HG03460 (cell line): ENCODE measurements around the gene HYAL2.
"Not testable (repeated sequence)": the region's sequence is repeated elsewhere in the genome, so short reads cannot be mapped to it uniquely, and the experiment has no call there.

ENCODE experiments used
- ATAC-seq: cut with Tn5 transposase; IDR thresholded peaks from one replicate; pipeline ENCODE4 v1.9.1; 2021; ENCODE audit not compliant: unreplicated experiment

Gene HYAL2

DNA sequence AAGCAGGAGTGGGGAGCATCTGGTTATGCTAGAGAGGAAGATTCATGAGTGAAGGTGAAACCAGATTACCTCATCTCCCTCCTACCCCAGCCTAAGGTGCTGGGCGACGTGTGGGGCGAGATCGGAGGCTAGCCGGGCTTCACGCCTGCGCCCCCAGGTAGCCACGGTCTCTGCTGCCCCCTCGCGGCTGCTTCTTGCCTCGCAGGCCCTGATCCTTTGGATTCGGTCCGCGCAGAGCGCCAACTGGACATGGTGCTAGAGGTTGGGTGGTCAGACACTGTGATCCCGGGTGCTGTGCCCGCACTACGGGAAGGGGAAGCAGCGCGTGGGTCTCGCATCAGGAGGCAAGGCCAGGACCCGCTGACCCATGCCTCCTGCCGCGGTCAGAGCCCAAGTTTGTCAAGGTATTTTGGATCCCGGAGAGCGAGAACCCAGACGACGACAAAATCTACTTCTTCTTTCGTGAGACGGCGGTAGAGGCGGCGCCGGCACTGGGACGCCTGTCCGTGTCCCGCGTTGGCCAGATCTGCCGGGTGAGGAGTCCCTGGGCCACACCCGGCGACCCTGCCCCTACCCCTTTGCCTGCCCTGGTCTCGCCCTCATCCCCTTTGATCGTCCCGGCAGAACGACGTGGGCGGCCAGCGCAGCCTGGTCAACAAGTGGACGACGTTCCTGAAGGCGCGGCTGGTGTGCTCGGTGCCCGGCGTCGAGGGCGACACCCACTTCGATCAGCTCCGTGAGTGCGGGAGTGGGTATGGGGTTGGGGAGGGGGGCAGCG lies 49.4 kb downstream of the HYAL2 start:
- ATAC-seq = peak; percentile 72

DNA sequence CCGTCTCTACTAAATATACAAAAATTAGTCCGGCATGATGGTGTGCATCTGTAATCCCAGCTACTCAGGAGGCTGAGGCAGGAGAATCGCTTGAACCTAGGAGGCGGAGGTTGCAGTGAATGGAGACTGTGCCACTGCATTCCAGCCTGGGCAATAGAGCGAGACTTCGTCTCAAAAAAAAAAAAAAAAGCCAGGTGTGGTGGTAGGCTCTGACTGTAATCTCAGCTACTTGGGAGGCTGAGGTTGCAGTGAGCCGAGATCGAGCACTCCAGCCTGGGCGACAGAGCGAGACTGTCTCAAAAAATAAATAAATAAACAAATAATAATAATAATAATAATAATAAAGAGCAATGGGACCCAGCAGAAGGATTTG lies 50.0 kb downstream of the HYAL2 start:
- ATAC-seq = not testable (repeated sequence)

DNA sequence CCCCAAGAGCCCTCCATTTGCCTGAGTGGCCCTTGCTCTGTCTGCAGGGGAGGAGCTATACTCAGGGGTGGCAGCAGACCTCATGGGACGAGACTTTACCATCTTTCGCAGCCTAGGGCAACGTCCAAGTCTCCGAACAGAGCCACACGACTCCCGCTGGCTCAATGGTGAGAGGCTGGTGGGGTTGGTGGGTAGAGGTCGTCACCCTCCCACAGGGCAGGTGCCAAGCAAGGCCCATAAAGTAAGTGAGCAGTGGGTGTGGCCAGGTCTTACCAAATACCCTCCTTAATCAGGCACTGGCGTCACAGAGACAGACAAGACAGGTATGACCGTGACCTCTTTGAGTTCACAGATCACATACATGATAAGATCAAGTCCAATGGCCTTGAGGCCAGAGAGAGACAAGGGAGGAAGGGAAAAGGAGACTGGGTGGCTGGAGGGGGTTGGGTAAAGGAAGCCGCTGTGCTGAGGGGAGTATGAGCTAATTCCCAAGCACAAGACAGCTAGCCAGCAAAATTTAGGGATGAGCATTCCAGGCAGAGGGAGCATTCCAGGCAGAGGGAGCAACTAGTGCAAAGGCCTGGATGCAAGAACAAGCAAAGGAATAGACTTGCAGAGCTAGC lies 51.1 kb downstream of the HYAL2 start:
- no peak for ATAC-seq

DNA sequence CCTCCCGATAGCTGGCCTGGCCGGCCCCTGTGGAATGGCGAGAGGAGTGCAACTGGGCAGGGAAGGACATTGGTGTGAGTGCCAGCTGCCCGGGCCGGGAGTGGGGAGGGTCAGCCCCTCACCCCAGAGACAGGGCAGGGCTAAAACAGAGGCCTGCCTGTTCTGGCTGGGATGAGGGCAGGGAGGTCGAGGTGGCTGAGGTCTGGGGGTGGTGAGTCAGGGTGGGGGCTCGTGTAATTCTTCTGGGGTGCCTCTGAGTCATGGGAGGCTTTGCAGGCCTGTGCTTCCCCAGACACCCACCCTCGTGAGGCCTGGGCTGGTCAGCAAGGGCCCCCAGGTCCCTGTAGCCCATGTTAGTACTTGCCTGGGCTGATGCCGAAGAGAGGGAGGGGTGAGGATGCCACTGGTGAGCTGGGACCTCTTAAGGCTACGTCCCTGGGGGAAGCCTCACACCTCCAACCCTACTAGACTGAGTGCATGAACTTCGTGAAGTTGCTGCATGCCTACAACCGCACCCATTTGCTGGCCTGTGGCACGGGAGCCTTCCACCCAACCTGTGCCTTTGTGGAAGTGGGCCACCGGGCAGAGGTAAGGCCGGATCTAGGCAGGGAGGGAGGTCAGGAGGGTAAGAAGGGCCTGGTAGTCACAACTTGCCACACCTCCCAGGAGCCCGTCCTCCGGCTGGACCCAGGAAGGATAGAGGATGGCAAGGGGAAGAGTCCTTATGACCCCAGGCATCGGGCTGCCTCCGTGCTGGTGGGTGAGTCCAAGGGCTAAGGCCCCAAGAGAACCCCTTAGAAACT lies 51.9 kb downstream of the HYAL2 start:
- ATAC-seq = no peak

DNA sequence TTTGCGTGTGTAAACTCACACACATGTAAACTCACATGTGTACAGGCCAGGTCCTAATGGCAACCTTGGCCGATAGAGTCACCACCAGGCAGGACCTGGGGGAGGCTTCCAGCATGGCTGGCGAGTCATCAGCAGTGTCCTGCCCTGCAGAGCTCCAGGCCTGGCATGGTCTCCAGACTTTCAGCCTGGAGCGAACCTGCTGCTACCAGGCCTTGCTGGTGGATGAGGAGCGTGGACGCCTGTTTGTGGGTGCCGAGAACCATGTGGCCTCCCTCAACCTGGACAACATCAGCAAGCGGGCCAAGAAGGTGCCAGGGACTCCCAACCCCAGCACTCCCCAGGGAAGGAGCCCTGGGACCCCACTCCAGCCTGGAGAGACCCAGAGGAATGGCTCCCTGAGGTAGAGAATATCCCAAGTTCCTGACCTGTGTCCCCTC lies 52.5 kb downstream of the HYAL2 start:
- no peak for ATAC-seq

DNA sequence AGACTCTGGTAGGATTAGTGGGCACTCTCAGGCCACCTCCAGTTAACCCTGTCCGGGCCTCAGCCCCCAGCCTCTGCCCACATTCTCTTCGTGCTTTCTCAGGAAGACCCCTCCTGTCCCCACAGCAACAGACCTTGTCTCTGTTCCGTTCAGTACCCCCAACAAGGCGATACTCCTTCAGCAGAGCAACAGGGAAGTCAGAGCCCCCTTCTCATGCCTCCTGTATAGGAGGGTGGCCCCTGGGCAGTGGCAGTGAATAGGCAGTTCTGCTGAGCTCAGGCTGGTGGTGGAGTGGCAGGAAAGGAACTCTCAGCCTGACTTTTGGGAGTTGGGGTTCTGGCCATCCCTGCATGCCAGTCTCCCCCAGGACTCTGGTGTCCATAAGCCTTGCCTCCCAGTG lies 53.1 kb downstream of the HYAL2 start:
- ATAC-seq = no peak

DNA sequence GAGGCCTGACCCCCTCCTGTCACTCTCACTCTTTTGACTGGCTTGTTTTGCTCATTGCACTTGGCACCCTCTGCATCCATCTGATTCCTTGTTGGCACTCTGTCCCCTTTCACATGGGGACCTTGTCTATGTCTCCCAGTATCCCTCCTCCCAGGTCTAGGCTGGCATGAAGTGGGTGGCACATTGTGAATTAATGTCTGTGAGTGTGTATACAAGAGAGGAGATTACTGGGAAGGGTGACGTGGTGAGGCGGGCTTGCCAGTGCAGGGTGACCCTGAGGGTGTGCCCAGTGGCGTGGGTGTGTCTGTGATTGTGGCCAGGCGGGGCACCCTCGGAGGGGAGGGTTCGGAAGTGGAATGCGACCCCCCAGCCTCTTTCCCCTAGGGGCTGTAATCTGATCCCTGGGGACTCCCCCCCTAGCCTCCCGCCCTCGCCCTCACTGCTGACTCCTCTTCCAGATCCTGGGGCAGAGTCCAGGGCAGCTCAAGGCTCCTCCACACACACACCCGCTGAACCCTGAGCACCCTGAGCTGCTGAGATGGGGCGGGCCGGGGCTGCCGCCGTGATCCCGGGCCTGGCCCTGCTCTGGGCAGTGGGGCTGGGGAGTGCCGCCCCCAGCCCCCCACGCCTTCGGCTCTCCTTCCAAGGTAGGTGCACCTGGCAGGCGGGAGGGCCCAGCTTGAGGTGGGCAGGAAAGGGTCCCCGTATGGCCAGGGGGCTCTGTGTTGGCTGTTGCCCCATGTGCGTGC lies 53.7 kb downstream of the HYAL2 start, which contains the start of gene SEMA3B:
TSS of gene SEMA3B (plus strand) at position 445 of the 749 bp plus-strand sequence. CDS start at position 539, 94 bp downstream.
- no peak for ATAC-seq

DNA sequence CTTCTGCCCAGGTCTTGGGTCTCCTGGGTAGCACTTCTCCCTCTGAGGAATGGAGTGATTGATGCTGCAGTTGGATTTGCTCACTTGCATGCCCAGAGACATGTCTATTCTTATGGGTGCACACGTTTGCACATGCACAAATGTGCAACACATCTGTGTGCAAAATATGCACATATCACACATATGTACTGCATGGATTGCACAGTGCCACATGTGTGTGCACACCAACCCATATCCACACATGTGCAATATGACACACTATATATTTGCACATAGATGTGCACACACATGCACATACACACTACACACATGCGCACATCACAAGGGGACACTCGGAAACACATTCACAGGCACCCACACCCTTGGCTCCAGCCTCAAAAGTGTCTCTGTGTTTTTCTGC lies 54.3 kb downstream of the HYAL2 start:
- ATAC-seq = no peak
